HUDEP-2 (cell line): ENCODE data around the gene LYPD6.

ENCODE experiments used
- DNase-seq, 76 experiments: peaks; one replicate each; lab custom pipeline; 2025; ENCODE audit not compliant: unreplicated experiment in 76 of 76; lab: John Stamatoyannopoulos, UW

The LYPD6 gene

GRCh38 chr2:149446748-149447147, 116.4 kb downstream of the LYPD6 start:
- no peak for DNase-seq

GRCh38 chr2:149448315-149448714, 117.9 kb downstream of the LYPD6 start:
- DNase-seq, result no peak

- no peak for DNase-seq
Measured at GRCh38 chr2:149449017-149449416, 118.6 kb downstream of the LYPD6 start.

GRCh38 chr2:149451417-149452165, 121.2 kb downstream of the LYPD6 start:
- DNase-seq, result no peak

GRCh38 chr2:149456285-149456684, 125.9 kb downstream of the LYPD6 start:
- DNase-seq, result no peak

- DNase-seq, result no peak
Measured at GRCh38 chr2:149458502-149458901, 128.1 kb downstream of the LYPD6 start.

GRCh38 chr2:149463328-149464002, 133.1 kb downstream of the LYPD6 start:
- no peak for DNase-seq

GRCh38 chr2:149464396-149464795, 134.0 kb downstream of the LYPD6 start:
- DNase-seq, result no peak

GRCh38 chr2:149465873-149466272, 135.5 kb downstream of the LYPD6 start:
- DNase-seq, result no peak

- DNase-seq, result no peak
Measured at GRCh38 chr2:149466635-149467034, 136.2 kb downstream of the LYPD6 start.

- no peak for DNase-seq
Measured at GRCh38 chr2:149467436-149467835, 137.0 kb downstream of the LYPD6 start.

GRCh38 chr2:149468636-149469035, 138.2 kb downstream of the LYPD6 start:
- no peak for DNase-seq

GRCh38 chr2:149470046-149470445, 139.7 kb downstream of the LYPD6 start:
- no peak for DNase-seq

- DNase-seq, result no peak
Measured at GRCh38 chr2:149472413-149472812, 142.0 kb downstream of the LYPD6 start.

GRCh38 chr2:149473068-149473467, 142.7 kb downstream of the LYPD6 start:
- DNase-seq, result no peak

GRCh38 chr2:149473521-149473920, 143.1 kb downstream of the LYPD6 start:
- DNase-seq, result no peak

- no peak for DNase-seq
Measured at GRCh38 chr2:149483004-149483605, 152.7 kb downstream of the LYPD6 start.

- no peak for DNase-seq
Measured at GRCh38 chr2:149486664-149487063, 156.3 kb downstream of the LYPD6 start.

- no peak for DNase-seq
Measured at GRCh38 chr2:149487189-149487588, 156.8 kb downstream of the LYPD6 start.

GRCh38 chr2:149488706-149489440, 158.5 kb downstream of the LYPD6 start:
- no peak for DNase-seq

GRCh38 chr2:149489452-149489851, 159.1 kb downstream of the LYPD6 start:
- no peak for DNase-seq
